Measurements from ENCODE around the gene ZNRF2. TPM values are rescaled to one million over a fixed set of nuclear protein-coding genes. Genes with fewer than 3 reads are reported as not detected.

The ZNRF2 gene
- polyA plus RNA-seq, 1 donor, result 17.0 TPM

- no peak for DNase-seq
Measured at GRCh38 chr7:30405179-30405578, 120.8 kb downstream of the ZNRF2 start.

DNA sequence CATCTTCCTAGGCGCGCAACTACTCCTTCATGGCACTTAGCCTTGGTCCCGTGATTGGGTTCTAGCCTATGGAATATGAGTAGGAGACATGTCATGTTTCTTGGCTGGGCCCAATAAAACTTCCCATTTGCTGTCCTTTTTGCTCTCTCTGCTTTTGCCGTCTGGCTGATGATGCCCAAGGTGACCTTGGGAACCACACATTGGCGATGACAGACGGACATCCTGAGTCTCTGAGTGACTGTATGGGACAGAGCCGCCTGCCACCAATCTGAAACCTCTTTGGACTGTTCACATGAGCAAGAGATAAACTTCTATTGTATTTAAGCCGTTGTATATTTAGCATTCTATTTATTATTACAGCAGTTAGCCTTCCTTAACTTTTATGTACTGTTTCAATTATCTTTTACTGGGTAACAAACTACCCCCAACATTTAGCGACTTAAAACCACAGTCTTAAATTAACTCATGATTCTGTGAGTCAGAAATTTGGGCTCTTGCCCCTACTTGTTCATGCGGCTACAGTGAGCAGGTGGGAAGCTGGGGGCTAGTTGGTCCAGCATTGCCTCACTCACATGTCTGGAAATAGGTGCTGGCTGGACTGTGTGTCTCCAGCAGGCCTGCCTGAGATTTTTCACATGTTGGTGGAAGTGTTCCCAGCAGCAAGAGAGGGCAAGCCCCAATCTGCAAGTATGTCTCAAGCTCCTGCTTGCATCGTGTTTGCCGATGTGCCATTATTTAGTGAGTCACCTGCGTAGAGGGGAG, 122.4 kb downstream of the ZNRF2 start:
- no peak for DNase-seq

GRCh38 chr7:30411173-30411572, 126.8 kb downstream of the ZNRF2 start:
- no peak for DNase-seq

DNA sequence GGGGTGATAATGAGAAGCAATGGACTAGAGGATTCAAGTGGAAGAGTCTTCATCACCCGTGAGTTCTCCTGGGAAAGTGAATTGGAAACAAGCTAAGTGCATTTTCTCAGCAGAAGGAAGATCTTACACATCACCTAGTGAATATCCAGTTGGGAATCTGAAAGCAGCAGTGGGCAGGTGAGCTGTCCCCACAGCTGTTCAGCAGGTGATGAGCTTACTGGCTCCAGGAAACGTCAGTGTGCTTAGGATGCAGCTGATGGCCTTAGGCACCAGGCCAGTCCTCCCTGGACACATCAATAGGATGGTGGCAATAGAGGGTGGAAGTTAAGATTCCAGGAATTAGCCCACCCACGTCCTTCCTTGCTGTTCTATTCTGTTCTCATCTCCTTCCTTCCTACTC, 127.5 kb downstream of the ZNRF2 start:
- DNase-seq, result no peak

DNA sequence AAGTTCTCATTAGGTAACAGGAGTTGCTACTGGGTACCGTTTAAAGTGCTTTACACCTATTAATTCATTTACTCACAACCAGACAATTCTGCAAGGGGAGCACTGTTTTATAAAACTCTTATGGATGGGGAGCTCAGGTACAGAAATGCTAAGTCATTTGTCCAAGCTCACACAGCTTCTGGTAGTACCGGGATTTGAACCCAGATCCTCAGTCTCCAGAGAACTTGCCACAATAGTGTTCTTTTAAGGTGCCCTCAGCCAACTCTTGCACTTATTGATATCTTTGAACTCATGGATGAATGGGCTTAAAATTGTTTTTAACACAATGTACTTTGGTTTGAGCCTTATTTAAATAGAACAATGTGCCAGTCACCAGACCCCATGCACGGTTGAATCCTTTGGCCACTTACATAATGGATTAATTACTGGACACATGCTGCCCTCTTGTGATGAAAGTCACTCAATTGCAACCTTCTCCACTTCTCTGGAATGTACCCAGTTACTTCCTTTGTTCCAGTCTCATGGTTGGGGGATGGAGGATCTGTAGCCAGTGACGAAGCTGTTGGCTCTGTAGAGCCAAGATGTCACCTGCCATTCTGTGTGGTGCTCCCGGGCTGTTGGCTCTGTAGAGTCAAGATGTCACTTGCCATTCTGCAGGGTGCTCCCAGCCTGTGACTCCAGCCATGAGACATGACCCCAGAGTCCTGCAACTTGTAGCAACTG, 128.5 kb downstream of the ZNRF2 start:
- DNase-seq, result peak; percentile 64

DNA sequence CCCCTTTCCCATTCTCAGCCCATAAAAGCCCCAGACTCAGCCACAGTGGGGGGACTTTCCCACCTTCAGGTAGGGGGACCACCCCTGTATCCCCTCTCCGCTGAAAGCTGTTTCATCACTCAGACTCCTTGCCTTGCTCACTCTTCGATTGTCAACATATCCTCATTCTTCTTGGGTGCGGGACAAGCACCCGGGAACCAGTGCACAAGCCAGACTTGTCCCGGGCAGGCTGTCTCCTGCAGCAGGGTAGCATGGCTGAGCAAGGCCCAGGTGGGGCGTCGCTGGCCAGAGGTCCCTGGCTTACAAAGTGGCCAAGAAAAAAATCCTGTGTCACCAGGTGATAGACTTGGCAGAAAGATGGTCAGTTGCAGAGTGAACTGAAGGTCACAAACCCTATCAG, 129.5 kb downstream of the ZNRF2 start:
- DNase-seq, result no peak

Other genes starting within 250 kb of the ZNRF2 start
- 87.4 TPM for gene MTURN, start 149.6 kb upstream of the ZNRF2 start, polyA plus RNA-seq (ENCODE audit: insufficient read length)
- 11.8 TPM for gene NOD1, start 194.2 kb downstream of the ZNRF2 start, polyA plus RNA-seq (ENCODE audit: insufficient read length)
- 80.7 TPM for gene GGCT, start 220.2 kb downstream of the ZNRF2 start, polyA plus RNA-seq (ENCODE audit: insufficient read length)